Measurements from ENCODE around the gene SPATA2.
"Not testable (repeated sequence)": the region's sequence is repeated elsewhere in the genome, so short reads cannot be mapped to it uniquely, and the experiment has no call there.

The SPATA2 gene

DNA sequence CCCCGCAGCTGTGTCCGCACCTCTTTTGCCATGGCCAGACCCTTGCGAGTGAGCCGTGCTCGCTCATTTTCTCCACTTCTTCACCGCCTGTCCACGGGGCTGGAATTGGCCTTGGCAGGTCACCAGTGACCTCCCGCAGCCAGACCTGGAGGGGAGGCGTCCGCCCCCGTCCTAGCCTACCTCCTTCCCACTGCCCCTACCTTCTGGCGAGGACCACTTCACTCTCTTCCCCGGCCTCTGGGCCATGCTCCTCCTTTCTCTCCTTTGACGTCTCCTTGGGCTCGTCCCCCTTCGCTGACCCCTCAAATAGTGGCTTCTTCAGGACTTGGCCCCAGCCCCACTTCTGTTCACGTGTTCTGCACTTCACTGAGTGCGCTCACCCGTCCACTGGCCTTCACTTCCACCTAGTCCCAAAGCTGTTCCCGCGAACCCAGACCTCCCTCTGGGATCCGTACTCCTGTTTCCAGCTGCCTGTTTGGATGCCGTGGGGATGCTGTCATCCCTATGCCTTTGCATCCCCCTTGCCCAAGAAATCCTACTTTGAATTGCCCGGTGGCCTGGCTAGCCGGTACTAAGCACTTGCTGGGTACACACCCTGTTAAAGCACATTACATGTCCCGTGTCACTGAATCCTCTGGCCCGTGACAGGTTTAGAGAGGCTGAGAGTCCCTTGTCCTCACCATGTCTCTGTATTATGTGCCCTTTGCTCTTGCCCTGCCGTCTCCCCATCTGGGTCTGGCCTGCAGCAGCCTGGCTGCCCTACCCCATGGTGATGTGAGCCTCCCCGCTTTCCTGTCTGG lies 33.0 kb downstream of the SPATA2 start:
- no peak for FAIRE-seq

- FAIRE-seq, result no peak
Observed at GRCh38 chr20:49880724-49881445, 34.4 kb downstream of the SPATA2 start.

GRCh38 chr20:49880177-49880576 lies 35.2 kb downstream of the SPATA2 start:
- no peak for FAIRE-seq

DNA sequence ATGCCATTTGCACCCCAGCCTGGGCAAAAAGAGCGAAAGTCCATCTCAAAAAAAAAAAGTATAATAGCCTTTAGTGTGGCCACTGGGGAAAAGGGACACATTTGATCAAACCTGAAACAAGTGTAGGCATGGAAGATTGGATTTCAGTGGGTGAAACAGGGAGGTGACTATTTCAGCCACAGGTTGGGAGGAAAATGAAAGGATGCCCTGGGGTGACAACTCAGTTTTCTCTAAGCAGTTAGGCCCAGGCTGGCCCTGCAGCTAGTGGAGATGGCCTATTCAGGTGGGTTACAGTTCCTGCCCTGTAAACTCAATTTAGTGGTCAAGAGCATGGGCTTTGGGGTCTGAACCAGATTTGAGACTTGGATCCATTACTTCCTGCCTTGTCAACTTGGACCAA lies 36.4 kb downstream of the SPATA2 start:
- FAIRE-seq, result no peak

GRCh38 chr20:49877386-49877921 lies 37.9 kb downstream of the SPATA2 start:
- no peak for FAIRE-seq

DNA sequence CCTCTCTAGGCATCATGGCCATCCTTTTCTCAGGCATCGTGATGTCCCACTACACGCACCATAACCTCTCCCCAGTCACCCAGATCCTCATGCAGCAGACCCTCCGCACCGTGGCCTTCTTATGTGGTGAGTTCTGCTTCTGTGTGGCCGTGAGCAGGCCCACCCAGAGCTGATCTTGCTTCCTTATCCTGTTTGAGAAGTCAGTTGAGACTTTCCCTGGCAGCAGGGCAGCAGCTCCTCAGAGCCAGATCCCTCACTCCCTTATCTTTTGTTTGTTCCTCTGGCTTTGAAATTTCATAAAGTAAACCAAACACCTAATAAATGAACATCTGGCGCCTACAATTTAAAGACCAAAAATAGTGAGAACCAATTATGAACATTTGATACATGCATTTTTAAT lies 40.6 kb downstream of the SPATA2 start:
- FAIRE-seq, result no peak

DNA sequence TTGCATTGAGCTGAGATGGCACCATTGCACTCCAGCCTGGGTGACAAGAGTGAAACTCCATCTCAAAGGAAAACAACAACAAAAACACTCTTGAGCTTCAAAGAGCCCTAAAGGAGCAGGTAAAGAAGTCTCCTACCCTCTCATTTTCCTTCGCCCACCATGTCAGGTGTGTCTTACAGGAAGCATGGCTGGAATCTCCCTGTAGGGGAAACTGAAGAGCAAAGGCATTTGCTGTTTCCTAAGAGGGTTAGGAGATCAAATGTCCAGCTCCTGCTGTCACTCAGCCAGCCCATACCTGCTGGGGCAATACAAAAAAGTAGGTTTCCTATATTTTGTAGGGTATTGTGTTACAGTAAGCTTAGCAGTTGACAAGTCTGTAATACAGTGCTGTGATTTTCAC lies 43.3 kb downstream of the SPATA2 start:
- FAIRE-seq, result no peak

- FAIRE-seq, result no peak
Observed at GRCh38 chr20:49871391-49871948, 43.9 kb downstream of the SPATA2 start.

GRCh38 chr20:49870261-49870660 lies 45.1 kb downstream of the SPATA2 start:
- no peak for FAIRE-seq

GRCh38 chr20:49868964-49869363 lies 46.4 kb downstream of the SPATA2 start:
- FAIRE-seq, result no peak

DNA sequence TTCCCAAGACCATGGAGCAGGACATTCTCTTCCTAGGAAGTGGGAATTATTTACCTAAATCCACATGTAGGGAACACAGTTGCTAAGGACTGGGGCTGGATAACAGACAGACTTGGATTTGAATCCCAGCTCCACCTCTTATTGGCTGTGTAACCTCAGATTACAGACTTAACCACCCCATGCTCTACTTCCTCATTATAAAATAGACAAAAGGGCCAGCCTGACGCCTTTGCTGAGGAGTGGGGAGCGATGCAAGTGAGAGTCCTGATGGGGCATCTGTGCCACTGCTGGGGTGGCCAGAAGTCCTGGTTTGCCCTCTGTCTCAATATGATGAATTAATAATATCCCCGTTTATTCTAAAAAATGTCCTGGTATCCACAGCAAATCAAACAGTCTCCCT lies 46.8 kb downstream of the SPATA2 start:
- FAIRE-seq, result no peak

GRCh38 chr20:49867453-49868215 lies 47.7 kb downstream of the SPATA2 start:
- FAIRE-seq, result no peak

- no peak for FAIRE-seq
Observed at GRCh38 chr20:49866051-49866450, 49.3 kb downstream of the SPATA2 start.

DNA sequence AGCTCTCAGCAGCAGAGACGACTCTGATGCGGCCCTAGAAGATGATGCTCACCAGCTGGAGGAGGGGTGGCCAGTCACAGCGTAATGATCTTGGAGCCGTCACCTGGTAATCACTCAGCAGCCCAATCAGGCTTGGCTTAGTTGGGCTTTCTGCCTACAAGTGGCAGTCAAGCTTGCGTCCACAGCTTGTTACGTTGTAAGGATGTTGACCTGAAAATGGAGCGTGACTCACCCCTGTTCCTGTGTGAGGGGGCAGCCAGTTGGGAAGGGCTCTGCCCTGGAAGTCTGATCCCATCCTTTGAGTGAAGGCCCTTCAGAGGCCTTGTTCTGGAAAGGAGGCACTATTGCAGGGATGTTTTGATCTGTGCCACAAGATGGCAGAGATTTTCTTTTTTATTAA lies 49.8 kb downstream of the SPATA2 start:
- FAIRE-seq, result no peak

DNA sequence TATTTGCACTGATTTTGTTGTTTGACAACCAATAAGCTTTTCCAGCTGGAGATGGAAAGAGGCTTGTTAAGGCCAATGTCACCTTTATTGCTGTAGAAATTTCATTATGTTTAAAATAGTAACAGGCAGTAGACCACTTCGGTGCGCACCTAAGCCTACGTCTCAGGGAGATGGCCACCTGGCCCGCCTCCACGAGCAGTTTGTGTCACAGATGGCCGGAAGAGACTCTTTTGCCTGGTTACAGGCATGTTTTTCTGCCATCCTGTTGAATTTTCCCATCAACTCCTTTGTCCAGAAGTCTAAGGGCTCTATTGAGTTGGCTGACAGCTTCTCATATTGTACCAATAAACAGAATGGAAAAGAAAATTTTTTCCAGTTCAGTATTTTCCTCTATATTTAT lies 51.7 kb downstream of the SPATA2 start:
- FAIRE-seq, result no peak

DNA sequence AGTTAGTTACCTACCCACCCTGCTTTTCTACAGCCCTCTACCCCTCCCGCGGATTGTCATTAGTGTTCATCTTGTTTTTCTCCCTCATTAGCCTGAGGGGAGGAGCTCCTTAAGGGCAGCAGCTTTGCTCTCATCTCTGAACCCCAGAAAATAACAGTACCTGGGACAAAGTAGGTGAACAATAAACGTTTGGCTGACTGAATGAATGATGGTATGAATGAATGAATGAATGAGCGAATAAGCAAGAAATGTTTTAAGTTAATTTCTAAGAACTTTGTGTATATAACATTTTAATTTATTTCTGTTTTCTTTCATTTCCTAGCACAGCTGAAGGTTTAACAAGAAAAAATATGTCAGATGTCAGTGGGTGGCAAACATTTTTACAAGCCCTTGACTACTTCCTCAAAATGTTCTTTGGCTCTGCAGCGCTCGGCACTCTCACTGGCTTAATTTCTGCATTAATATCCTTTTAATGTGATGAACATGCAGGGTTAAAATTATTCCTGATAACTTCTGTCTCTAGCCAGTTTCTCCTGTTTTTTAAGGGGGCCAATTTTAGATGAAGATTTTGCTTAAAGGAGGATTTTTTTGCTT lies 52.6 kb downstream of the SPATA2 start:
- FAIRE-seq, result no peak

DNA sequence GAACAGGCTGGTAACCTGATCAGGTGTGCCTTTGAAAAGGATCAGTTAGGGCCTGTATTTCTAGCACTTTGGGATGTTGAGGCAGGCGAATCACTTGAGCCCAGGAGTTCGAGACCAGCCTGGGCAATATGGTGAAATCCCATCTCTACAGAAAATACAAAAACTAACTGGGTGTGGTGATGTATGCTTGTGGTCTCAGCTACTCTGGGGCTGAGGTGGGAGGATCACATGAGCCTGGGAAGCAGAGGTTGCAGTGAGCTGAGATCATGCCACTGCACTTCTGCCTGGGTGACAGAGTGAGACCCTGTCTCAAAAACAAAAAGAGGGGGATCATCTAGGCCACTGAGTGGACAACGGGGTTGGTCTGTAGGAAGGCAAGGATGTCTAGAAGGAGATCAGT lies 54.1 kb downstream of the SPATA2 start:
- FAIRE-seq, result not testable (repeated sequence)

DNA sequence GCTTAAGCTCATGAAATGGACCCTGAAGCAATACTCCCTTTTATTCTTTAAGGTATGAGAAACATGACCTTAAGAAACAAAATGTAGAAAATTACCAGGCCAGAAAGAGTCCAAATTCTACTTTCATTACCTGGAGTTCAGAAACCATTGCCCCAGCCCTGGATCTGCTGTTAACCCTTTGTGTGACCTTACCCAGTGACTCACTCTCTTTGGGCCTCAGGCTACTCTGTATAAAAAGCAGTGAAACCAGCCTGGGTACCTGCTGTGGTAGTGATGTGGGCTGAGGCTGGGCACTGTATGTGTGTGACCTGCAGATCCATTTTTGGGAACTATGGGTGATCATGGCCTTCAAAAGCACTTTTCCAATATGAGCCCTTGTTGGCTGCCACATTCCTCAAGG lies 55.5 kb downstream of the SPATA2 start:
- no peak for FAIRE-seq

DNA sequence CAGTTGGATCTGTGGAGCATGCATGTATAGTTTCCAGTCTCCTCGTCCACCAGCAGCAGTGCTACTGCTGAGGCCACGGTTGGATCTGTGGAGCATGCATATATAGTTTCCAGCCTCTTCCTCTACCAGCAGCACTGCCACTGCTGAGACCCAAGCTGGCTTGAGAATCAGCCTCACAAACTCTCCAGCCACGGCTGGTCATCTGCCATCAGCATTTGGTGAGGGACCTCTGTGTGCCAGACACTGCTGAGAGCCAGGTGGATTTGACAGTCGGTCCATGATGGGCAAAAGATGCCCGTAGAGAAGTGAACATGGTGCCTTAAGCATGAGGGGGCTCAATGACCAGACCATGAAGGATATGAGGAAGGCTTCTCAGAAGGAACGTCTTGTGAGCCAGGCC lies 56.3 kb downstream of the SPATA2 start:
- no peak for FAIRE-seq

GRCh38 chr20:49858076-49858585 lies 57.2 kb downstream of the SPATA2 start:
- no peak for FAIRE-seq

DNA sequence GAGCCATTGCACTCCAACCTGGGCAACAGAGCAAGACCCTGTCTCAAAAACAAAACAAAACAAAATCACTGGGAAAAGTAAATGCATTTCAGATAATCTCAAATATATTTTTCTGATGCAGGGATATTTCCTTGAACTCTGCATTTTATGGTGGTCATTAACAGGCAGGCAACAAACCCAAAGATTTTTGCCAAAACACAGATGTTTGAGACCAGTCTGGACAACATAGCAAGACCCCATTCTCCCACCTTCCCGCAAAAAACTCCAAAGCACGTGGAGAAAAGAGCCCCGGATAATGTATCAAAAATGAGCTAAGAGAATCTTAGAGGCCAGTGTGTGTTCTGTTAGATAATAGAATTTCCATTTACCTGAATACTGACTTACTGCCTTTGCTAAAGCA lies 58.4 kb downstream of the SPATA2 start:
- FAIRE-seq, result no peak

GRCh38 chr20:49854190-49854875 lies 61.0 kb downstream of the SPATA2 start:
- FAIRE-seq, result no peak

Measured in A204.1 (cell line).